K562 (cell line): ENCODE measurements around the gene KRTAP9-8. TPM values are rescaled to one million over a fixed set of nuclear protein-coding genes. Genes with fewer than 3 reads are reported as not detected.
A peak's percentile ranks its signal among the peaks of the same experiment; 100 is the strongest.

Experiments used
- ATAC-seq: fragments of 200-7000 bp; cut with Tn5 transposase; 3 replicates; pipeline ENCODE4 v1.9.1; 2020; ENCODE audit warnings: moderate library complexity
- BruUV-seq: library from RNA; stranded (reverse); fragments of 400-500 nt; replicated peaks from 2 replicates; lab custom pipeline; 2021; lab: Mats Ljungman, UMichigan
- CTCF ChIA-PET: fragments of 300-600 bp; formaldehyde crosslinking; extraction: SDS; loops from one replicate; lab custom pipeline; 2021; ENCODE audit warnings: low intra/inter-chr PET ratio; lab: Yijun Ruan, JAX
- POLR2A ChIA-PET: fragments of 300-600, 350-650 bp; sonication (Branson Sonifier 250); formaldehyde crosslinking; extraction: SDS; loops from one replicate; lab custom pipeline; 2021; ENCODE audit warnings: antibody characterized with exemption, inconsistent platforms; lab: Yijun Ruan, JAX
- DNase-seq, 4 experiments: peaks; one replicate each; pipeline versions ENCODE4 v3.0.0 to v3.0.0-alpha.2; 2011 to 2018; ENCODE audit warnings: low spot score in 3 of 4, mixed read lengths in 3 of 4; ENCODE audit errors: extremely low read depth in 1 of 4
- FAIRE-seq: peaks from 2 replicates; lab custom pipeline; 2011; peaks lifted over from hg19 to GRCh38; lab: Jason Lieb, UNC
- H2AFZ ChIP-seq: 2 replicates; pipeline ENCODE4 v1.6.0; 2011; ENCODE audit warnings: low read depth, low read length, control low read depth, inconsistent platforms
- H3K27ac ChIP-seq: fragments of 200-600 bp; 3 replicates; pipeline ENCODE4 v1.8.0; 2011; ENCODE audit warnings: low read depth, mild to moderate bottlenecking, control low read depth, inconsistent platforms, low read length, moderate library complexity, mixed read lengths; ENCODE audit errors: extremely low read depth
- H3K27me3 ChIP-seq, 2 experiments: fragments of 300-600 bp in 1 of 2; 2 replicates in 1 of 2; 3 replicates in 1 of 2; pipeline versions ENCODE4 v1.6.0 to v1.8.0; 2011; ENCODE audit warnings: inconsistent platforms in 2 of 2, low read length in 2 of 2, mild to moderate bottlenecking in 1 of 2, mixed read lengths in 1 of 2, moderate library complexity in 1 of 2; ENCODE audit not compliant: control insufficient read depth in 2 of 2, insufficient read depth in 2 of 2
- H3K36me3 ChIP-seq: fragments of 300-600 bp; 3 replicates; pipeline ENCODE4 v1.8.0; 2011; ENCODE audit warnings: mild to moderate bottlenecking, low read length, inconsistent platforms; ENCODE audit not compliant: control insufficient read depth, insufficient read depth
- H3K4me1 ChIP-seq, 2 experiments: fragments of 200-600 bp in 1 of 2; replicated peaks in 1 of 2; 2 replicates in 1 of 2; 3 replicates in 1 of 2; pipeline versions ENCODE4 v1.5.1 to v1.8.0; 2011; ENCODE audit warnings: inconsistent platforms in 2 of 2, low read length in 2 of 2, mild to moderate bottlenecking in 1 of 2, mixed read lengths in 1 of 2, moderate library complexity in 1 of 2; ENCODE audit not compliant: control insufficient read depth in 2 of 2, insufficient read depth in 2 of 2
- H3K4me2 ChIP-seq: 2 replicates; pipeline ENCODE4 v1.6.1; 2011; ENCODE audit warnings: low read length, control low read depth, inconsistent platforms, mixed read lengths; ENCODE audit not compliant: insufficient read depth
- H3K4me3 ChIP-seq: fragments of 200-600 bp; sonication (generic), shearing (Covaris generic); 2 replicates; pipeline ENCODE4 v1.5.1; 2016; ENCODE audit warnings: control low read depth, inconsistent platforms
- H3K79me2 ChIP-seq: fragments of 200-600 bp; 3 replicates; pipeline ENCODE4 v1.8.0; 2011; ENCODE audit warnings: low read length, inconsistent platforms; ENCODE audit not compliant: control insufficient read depth, insufficient read depth
- H3K9ac ChIP-seq, 2 experiments: 2 replicates each; pipeline versions ENCODE4 v1.6.0 to v1.6.1; 2011; ENCODE audit warnings: low read depth in 2 of 2, low read length in 2 of 2, control low read depth in 1 of 2, inconsistent platforms in 1 of 2, mild to moderate bottlenecking in 1 of 2, mixed read lengths in 1 of 2; ENCODE audit not compliant: insufficient read depth in 1 of 2
- H3K9me1 ChIP-seq: one replicate; pipeline ENCODE4 v1.6.0; 2011; ENCODE audit warnings: inconsistent platforms, mild to moderate bottlenecking, low read length, moderate library complexity; ENCODE audit not compliant: control insufficient read depth, insufficient read depth
- H3K9me3 ChIP-seq: replicated peaks from 2 replicates; pipeline ENCODE4 v1.5.1; 2011; ENCODE audit warnings: low read depth, low read length, inconsistent platforms; ENCODE audit not compliant: control insufficient read depth, insufficient read depth
- H4K20me1 ChIP-seq: replicated peaks from 2 replicates; pipeline ENCODE4 v1.6.1; 2011; ENCODE audit warnings: low read length, inconsistent platforms, mixed read lengths; ENCODE audit not compliant: control insufficient read depth, insufficient read depth
- ATF7 ChIP-seq: fragments of 450-650 bp; IDR thresholded peaks from 2 replicates; pipeline ENCODE4 v1.7.1; 2014; ENCODE audit warnings: mild to moderate bottlenecking, moderate library complexity
- BCLAF1 ChIP-seq, 2 experiments: fragments of 450-650 bp in 1 of 2; IDR thresholded peaks; 2 replicates each; pipeline ENCODE4 v1.6.1; 2011 to 2017; ENCODE audit warnings: low read depth in 2 of 2, antibody characterized with exemption in 1 of 2, borderline replicate concordance in 1 of 2, low read length in 1 of 2, mild to moderate bottlenecking in 1 of 2, mixed read lengths in 1 of 2; ENCODE audit not compliant: control insufficient read depth in 1 of 2
- BDP1 ChIP-seq: IDR thresholded peaks from 3 replicates; pipeline ENCODE4 v1.6.1; 2011; ENCODE audit not compliant: insufficient read length, insufficient read depth
- CBX5 ChIP-seq: IDR thresholded peaks from 2 replicates; pipeline ENCODE4 v1.6.1; 2014; ENCODE audit warnings: low read depth, borderline replicate concordance
- HINFP ChIP-seq: fragments of 450-650 bp; conservative IDR thresholded peaks from 2 replicates; pipeline ENCODE4 v1.6.1; 2016; ENCODE audit warnings: missing genetic modification characterization, low read depth, mild to moderate bottlenecking, control low read depth, missing compliant biosample characterization
- HLTF ChIP-seq: fragments of 450-650 bp; IDR thresholded peaks from 2 replicates; pipeline ENCODE4 v1.6.1; 2016
- KDM2B ChIP-seq: fragments of 250-450 bp; sonication (Bioruptor Pico); IDR thresholded peaks from 2 replicates; pipeline ENCODE4 v1.8.0; 2021; ENCODE audit warnings: mild to moderate bottlenecking, moderate library complexity
- KHSRP ChIP-seq: fragments of 450-650 bp; IDR thresholded peaks from 2 replicates; pipeline ENCODE4 v1.6.1; 2017
- MEF2D ChIP-seq: conservative IDR thresholded peaks from 2 replicates; pipeline ENCODE4 v1.6.1; 2016; ENCODE audit warnings: low read depth, missing genetic modification characterization, missing compliant biosample characterization
- NCOA1 ChIP-seq: fragments of 450-650 bp; IDR thresholded peaks from 2 replicates; pipeline ENCODE4 v1.6.1; 2016; ENCODE audit warnings: low read depth
- NR2F6 ChIP-seq: fragments of 450-650 bp; formaldehyde crosslinking; IDR thresholded peaks from 2 replicates; pipeline ENCODE4 v1.4.0; 2020; ENCODE audit warnings: mild to moderate bottlenecking
- RCOR1 ChIP-seq, 2 experiments: IDR thresholded peaks; 2 replicates each; pipeline ENCODE4 v1.6.1; 2012; ENCODE audit warnings: low read depth in 2 of 2, low read length in 2 of 2, borderline replicate concordance in 1 of 2, improper control_type of control experiment in 1 of 2
- STAT6 ChIP-seq: sonication (generic); formaldehyde crosslinking; IDR thresholded peaks from 2 replicates; pipeline ENCODE4 v1.8.1; 2023; ENCODE audit warnings: mild to moderate bottlenecking, missing genetic modification reagents
- TCF7 ChIP-seq: sonication (generic); IDR thresholded peaks from 2 replicates; pipeline ENCODE4 v1.6.1; 2016; ENCODE audit warnings: antibody characterized with exemption, borderline replicate concordance
- ZNF12 ChIP-seq: sonication (generic); formaldehyde crosslinking; IDR thresholded peaks from 2 replicates; pipeline ENCODE4 v1.4.0; 2020; ENCODE audit warnings: mild to moderate bottlenecking, missing genetic modification reagents
- WGBS: fragments of 100-300 bp; shearing (Covaris generic); methylation state at CpG from one replicate; pipeline ENCODE4 v1.1.6; 2016; ENCODE audit warnings: low coverage, mixed read lengths; ENCODE audit not compliant: insufficient coverage; ENCODE audit errors: missing lambda C conversion rate; 5-methylcytosine and 5-hydroxymethylcytosine counted together
- in situ Hi-C: fragments of 300-500 bp; cut with MboI; formaldehyde crosslinking; loops from 4 replicates; pipeline ENCODE4 v1.15.0; 2018; ENCODE audit warnings: inconsistent platforms, mixed read lengths
- intact Hi-C: fragments of 100-400 bp; cut with micrococcal nuclease; formaldehyde crosslinking; loops from 2 replicates; pipeline ENCODE4 v1.14.2; 2022
- polyA plus RNA-seq, 8 experiments: library from polyadenylated mRNA; depleted of rRNA in 4 of 8; stranded (reverse) in 5 of 8; unstranded in 3 of 8; fragments of >200 nt; fragmentation: Nextera tagmentation in 2 of 8; fragmentation: Illumina TruSeq in 1 of 8; extraction: Ambion mirVana in 2 of 8; extraction: Trizol in 1 of 8; gene quantifications; 2 replicates each; pipeline versions ENCODE4 v1.2.1 to v1.2.3, GENCODE V29; 2011 to 2014; ENCODE audit warnings: inconsistent platforms in 1 of 8, missing spikeins in 1 of 8
- total RNA-seq, 7 experiments: library from RNA; depleted of rRNA in 6 of 7; stranded (reverse); fragments of >200 nt in 6 of 7; fragmentation: Illumina TruSeq in 2 of 7; extraction: Trizol in 2 of 7; gene quantifications; 2 replicates each; pipeline versions ENCODE4 v1.2.1 to v1.2.3, GENCODE V29; 2011 to 2021; ENCODE audit warnings: low replicate concordance in 1 of 7

Gene KRTAP9-8
- total and polyA plus RNA-seq, 9 of the 15 experiments (the other 6 are each of a cell fraction or from before 2014, with no cell fraction given), result not detected

GRCh38 chr17:41284043-41284442 is 46.2 kb downstream of the KRTAP9-8 start (continued):
- TF ChIP-seq HINFP (tag), result no peak
- TF ChIP-seq CBX5, result no peak

- 0% methylated on average over 2 of the region's 2 CpGs for WGBS
- POLR2A ChIA-PET, result no interaction called here
- no peaks in the 10 kb centered on the region for H3K9me3 ChIP-seq
- ATAC-seq, result no peak
- no peaks in the 10 kb centered on the region for H3K9me1 ChIP-seq
- H3K4me2 ChIP-seq, result no peak overlapping the region
- intact Hi-C loops (no loop called here), in situ Hi-C loops (no loop called here)
- H4K20me1 ChIP-seq, result no peaks in the 10 kb centered on the region
- no peak for FAIRE-seq
- H3K9ac ChIP-seq, result no peak overlapping the region
- no peaks in the 10 kb centered on the region for H3K36me3 ChIP-seq
- H2AFZ ChIP-seq, result no peak overlapping the region
- CTCF ChIA-PET, result interaction anchor here (1.3 kb wide), 1 partner anchor 375 kb away, joined by 3 read pairs; no protein-coding TSS in a partner anchor
- no peaks in the 10 kb centered on the region for H3K79me2 ChIP-seq
- H3K27me3 ChIP-seq, result peaks cover 3 to 5% of the 10 kb centered on the region in 2 experiments; a peak in 2 of 5 replicates
- H3K4me3 ChIP-seq, result no peak overlapping the region
- H3K4me1 ChIP-seq, result no peaks in the 10 kb centered on the region
- no peak overlapping the region for H3K27ac ChIP-seq
- BruUV-seq, result no TSS peak
- peak in 3 of 4 experiments; percentile 0 to 1 (median 0) for DNase-seq
- TF ChIP-seq MEF2D (tag), result no peak
- no peak for TF ChIP-seq TCF7
- no peak for TF ChIP-seq RCOR1 (IDR thresholded peaks at IDR 0.05; ENCODE audit: borderline replicate concordance in 1 of 2, low read depth in 2 of 2, low read length in 2 of 2)
- no peak for TF ChIP-seq NCOA1
- TF ChIP-seq BCLAF1 (IDR thresholded peaks at IDR 0.05; ENCODE audit: borderline replicate concordance in 1 of 2, control insufficient read depth in 1 of 2, low read depth in 2 of 2, low read length in 1 of 2), result no peak
- TF ChIP-seq ATF7, result no peak
- TF ChIP-seq ZNF12 (CRISPR knock-in tag), result no peak
- no peak for TF ChIP-seq BDP1
- TF ChIP-seq HLTF, result no peak
- TF ChIP-seq STAT6 (CRISPR knock-in tag), result no peak
- no peak for TF ChIP-seq KDM2B (CRISPR knock-in tag)
- TF ChIP-seq NR2F6 (CRISPR knock-in tag), result no peak
- no peak for TF ChIP-seq KHSRP
Observed at GRCh38 chr17:41284546-41284945, 46.7 kb downstream of the KRTAP9-8 start.
